ENCODE data around the gene CANT1.

GRCh38 chr17:79054200-79054960 lies 44.8 kb upstream of the CANT1 start:
- TF ChIP-seq POLR2A (IDR thresholded peaks at IDR 0.05) = no peak
- TF ChIP-seq, protein P1, sequence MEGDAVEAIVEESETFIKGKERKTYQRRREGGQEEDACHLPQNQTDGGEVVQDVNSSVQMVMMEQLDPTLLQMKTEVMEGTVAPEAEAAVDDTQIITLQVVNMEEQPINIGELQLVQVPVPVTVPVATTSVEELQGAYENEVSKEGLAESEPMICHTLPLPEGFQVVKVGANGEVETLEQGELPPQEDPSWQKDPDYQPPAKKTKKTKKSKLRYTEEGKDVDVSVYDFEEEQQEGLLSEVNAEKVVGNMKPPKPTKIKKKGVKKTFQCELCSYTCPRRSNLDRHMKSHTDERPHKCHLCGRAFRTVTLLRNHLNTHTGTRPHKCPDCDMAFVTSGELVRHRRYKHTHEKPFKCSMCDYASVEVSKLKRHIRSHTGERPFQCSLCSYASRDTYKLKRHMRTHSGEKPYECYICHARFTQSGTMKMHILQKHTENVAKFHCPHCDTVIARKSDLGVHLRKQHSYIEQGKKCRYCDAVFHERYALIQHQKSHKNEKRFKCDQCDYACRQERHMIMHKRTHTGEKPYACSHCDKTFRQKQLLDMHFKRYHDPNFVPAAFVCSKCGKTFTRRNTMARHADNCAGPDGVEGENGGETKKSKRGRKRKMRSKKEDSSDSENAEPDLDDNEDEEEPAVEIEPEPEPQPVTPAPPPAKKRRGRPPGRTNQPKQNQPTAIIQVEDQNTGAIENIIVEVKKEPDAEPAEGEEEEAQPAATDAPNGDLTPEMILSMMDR (IDR thresholded peaks at IDR 0.05) = no peak
